ENCODE measurements around the gene ROPN1L.

GRCh38 chr5:10439692-10440091 lies 2.0 kb upstream of the ROPN1L start:
- TF ChIP-seq CTCF (IDR thresholded peaks at IDR 0.05) (no peak), POLR2A (IDR thresholded peaks at IDR 0.05) (no peak)

Data from body of pancreas (tissue), 4 donors.